IPS-11a (cell line): ENCODE results near the gene CTNNA1.
"Not testable (repeated sequence)": the region's sequence is repeated elsewhere in the genome, so short reads cannot be mapped to it uniquely, and the experiment has no call there.

Experiments
- H3K4me3 ChIP-seq: one replicate; pipeline ENCODE4 v1.5.1; 2013; ENCODE audit warnings: low read depth, low read length, control low read depth

Gene CTNNA1

DNA sequence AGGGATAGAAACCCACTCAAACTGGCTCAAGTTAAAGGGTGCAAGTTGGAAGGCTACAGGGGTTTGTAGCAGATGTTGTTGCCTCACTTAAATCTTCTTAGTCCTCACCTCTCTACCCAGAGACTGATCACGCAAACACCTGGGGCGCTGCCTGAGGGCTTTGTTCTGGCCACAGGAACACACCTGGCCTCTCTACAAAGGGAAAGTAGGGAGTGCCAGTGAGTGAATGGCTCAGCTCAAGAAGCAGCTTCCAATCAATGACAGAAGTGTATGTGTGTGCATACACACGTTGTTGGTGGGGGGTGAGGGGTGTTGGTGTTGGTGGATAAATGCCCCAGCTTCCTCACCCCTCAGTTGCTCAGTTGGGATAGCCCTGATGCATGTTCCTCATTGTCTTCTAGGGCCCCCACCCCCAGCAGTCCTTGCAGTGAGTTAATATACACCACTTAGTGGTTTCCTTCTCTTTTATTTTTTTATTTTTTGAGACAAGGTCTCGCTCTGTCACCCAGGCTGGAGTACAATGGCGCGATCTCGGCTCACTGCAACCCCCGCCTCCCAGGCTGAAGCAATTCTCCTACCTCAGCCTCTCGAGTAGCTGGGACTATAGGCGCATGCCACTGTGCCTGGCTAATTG lies 30.6 kb upstream of the CTNNA1 start:
- H3K4me3 ChIP-seq, result no peak overlapping the region

DNA sequence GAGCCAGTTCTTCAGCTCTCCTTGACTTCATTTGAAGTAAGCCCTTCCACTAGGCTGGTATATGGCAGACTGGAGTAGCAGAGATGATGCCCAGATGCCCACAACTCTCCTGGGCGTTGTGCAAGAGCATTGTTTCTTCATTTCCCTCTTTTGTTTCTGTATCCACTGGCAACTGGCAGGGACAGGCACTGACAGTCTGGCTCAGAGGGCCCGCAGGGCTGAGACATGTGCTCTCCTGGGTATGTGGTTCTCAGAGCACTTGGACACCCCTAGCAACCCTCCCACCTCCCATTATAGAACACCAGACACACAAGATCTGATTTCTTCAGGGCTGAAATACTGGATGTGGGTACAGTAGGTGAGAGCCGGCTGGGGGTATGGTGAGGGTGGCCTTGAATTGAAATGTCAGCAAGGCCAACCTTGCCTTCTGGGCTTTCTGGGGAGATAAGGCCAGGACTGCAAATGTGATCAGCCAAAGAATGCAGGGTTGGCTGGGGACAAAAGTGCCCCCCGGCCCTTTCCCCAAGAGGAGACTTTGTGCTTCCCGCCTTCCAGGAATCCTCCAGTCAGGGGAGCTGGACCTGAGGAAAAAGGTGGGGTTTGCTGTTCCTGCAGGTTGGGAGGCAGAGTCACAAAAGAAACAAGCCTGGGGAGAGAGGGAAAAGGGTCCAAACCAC lies 28.6 kb upstream of the CTNNA1 start:
- no peak overlapping the region for H3K4me3 ChIP-seq

DNA sequence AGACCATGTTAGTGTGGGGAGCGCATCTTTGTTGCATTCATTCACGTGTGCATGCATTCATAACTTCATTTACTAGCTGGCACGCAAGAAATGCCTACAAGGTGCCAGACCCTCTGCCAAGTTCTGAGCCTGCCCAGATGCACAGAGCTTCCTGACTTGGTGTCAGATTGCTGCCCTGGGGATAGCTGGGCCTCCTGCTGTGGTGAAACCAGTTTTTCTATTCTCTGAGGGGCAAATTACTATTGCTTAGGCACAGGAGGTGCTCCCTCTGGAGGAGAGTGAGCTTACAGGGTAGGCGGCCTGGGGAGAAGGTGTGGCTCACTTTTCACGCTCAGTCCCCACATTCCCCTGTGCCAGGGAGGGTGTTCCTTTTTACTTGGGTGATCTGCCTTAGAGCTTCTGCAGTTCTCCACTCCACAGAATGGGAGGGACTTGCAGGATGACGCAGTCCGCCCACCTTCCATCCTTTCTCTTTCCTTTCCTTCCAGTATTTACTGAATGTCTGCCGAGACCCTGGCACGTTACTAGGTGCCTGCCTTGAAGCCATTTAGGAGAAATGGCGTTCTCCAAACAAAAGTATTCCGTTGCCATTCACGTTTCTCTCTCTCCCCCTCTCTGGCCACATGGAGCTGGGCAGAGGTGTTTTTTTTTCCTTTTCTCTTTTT lies 27.9 kb upstream of the CTNNA1 start:
- H3K4me3 ChIP-seq, result no peak overlapping the region

DNA sequence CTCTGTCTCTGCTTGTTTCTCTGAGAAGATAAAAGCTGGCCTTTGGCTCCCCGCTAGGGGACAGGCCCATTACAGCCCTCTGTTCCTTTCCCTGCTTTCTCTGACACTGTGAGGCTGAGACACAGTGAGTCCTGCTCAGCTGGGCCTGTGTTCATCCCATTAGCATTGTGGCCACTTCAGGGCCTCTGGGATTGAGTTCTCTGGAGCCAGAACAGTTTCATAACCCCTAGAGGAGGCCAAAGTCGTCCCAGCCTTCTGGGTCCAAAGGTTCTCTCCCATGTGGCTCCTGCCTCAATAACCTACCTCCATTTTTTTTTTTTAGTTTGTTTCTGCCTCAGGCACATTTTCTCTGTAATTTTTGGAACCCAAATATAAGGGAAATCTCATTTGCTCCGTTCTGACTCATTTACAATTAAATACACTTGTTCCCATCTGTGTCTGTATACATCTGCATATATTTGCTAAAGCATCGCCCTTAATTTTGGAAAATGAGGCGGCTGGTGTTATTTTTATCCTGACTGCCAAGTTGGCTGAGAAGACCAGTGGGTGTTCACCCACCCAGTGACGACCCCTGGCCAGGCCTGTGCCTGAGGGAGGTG lies 27.3 kb upstream of the CTNNA1 start:
- no peak overlapping the region for H3K4me3 ChIP-seq

DNA sequence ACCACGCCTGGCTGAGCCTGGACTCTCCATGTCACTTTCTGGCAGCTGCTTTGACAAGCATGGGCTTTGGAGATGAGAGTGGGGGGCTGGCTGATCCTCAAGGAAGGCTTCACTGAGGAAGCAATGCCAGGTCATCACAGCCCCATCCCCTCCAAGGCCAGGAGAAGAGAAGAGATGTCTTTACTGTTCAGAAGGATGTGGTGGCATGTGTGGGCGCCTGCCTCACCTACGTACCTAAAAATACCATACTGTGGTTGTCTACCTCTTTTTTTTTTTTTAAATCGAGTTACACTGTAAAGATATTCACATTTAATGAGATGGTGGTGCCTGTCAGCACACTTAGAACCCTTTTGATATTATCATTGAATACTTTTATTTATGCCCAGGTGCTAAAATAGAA lies 26.4 kb upstream of the CTNNA1 start:
- H3K4me3 ChIP-seq, result no peak overlapping the region

DNA sequence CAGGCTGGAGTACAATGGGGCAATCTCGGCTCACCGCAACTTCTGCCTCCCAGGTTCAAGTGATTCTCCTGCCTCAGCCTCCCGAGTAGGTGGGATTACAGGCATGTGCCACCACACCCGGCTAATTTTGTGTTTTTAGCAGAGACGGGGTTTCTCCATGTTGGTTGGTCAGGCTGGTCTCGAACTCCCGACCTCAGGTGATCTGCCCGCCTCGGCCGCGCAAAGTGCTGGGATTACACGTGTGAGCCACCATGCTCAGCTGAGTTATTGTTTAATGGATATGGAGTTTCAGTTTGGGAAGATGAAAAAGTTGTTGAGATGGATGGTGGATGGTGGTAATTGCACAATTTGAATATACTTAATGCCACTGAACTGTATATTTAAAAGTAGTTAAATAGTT lies 22.7 kb upstream of the CTNNA1 start:
- H3K4me3 ChIP-seq, result not testable (repeated sequence)

DNA sequence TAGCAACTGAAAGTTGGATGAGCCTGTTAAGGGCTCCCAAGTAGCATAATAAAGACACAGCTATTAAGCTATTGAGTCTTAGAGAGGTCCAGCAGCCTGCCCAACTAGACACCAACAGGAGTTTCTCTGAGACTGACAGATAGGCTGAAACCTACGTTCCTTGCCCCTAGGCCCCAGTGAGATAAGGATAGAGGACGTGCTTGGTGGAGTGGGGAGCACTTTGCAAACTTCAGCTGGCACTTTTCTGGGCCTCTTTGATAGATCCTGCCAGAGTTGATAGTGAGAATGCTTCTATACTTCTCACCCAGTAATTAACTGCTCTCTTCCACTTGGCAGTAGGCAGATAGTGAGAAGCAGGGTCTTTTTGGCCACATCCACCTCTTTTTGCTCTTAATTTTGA lies 20.8 kb upstream of the CTNNA1 start:
- no peak overlapping the region for H3K4me3 ChIP-seq

DNA sequence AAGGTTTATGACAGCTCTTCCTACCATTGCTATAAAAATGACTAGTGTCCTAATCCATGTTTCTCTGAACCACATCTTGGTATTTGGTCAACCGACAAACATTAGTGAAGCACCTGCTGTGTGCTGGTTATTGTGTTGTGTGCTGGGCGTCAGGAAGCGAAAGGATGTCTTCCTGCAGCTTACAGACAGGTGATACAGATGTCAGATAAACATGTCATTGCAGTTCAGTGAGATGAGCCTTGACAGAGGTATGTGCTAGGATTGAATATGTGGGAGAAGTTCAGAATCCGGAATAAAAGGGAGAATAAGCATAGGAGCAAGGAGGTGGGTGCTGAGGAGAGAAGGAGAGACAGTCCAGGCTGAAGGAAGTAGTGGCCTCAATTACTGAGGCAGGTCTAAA lies 20.3 kb upstream of the CTNNA1 start:
- H3K4me3 ChIP-seq, result no peak overlapping the region

DNA sequence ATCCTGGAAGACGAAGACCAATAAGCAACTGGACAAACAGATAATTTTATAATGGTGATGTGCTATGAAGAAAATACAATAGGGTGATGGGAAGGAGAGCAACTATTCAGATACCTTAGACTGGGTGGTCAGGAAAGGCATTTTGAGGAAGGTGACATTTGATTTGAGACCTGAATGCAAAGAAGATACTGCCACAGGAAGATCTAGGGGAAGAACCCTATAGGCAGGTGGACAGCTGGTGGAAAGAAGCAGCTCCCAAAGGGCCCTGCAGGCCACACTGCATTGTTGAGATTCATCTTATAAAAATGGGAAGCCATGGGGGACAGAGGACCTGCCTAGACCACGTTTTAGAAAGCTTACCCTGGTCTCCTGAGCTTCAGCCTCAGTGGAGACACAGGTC lies 19.7 kb upstream of the CTNNA1 start:
- H3K4me3 ChIP-seq, result no peak overlapping the region

DNA sequence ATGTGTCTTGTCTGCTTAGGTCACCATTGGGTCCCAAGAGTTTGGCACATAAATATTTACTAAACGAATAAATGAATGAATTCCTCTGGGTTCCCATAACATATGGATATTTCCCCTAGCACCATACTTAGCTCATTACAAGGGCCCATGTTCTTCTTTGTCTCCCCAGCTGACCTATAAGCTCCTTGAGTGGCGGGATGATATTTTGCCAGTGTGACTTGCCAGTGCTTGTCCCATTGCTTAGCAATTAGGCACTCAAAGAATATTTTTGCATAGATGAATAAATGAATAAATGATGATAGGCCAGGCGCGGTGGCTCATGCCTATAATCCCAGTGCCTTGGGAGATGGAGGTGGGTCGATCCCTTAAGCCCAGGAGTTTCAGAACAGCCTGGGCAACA lies 16.9 kb upstream of the CTNNA1 start:
- H3K4me3 ChIP-seq, result no peak overlapping the region

DNA sequence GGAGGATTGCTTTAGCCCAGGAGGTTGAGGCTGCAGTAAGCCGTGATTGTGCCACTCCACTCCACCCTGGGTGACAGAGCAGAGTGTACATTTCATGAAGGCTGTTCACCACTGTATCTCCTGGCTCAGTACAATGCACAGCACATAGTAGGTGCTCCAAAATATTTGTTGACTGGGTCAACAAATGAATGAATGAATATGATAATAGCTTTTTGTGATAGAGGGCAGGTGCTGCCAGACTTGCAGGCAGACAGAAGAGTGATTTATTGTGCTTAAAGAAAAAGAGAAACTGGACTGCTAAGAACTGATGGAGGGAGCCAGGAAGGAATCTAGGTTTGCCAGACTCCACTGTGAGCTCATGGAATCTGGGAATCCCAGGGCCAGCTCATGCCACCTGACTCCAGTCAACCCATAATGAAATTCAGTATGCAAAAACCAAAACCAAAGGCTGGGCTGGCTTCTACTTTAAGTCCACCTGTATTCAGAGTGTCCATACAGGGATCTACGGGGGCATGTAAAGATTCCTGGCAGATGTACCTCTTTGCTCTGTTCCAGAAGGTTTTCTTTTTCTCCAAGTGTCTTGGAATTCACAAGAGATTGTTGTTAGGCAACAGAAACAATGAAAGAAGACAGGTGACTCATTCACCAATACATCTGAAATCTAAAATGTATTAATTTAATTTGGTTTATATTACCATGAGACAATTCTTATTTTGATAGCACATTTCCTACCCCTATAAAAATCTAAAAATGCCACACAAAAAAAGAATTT lies 15.5 kb upstream of the CTNNA1 start:
- no peak overlapping the region for H3K4me3 ChIP-seq

DNA sequence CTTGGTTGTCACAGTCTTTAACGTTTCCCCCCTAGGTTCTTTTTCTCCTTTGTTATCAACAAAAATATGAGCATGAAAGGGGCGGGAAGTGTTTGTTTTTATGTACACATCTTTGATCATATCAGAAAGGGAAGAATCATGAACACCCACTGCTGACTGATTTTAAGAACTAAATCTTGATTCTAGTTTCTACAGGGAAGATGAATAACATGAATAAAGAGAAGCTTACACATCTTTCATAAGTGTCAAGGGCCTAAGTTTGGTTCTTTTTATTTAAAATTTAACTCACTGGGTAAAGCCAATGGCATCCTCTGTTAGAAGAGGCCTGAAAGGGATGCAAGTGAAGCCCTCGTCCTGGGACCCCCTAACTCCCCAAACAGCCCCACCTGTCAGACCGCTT lies 14.8 kb upstream of the CTNNA1 start:
- H3K4me3 ChIP-seq, result no peak overlapping the region

DNA sequence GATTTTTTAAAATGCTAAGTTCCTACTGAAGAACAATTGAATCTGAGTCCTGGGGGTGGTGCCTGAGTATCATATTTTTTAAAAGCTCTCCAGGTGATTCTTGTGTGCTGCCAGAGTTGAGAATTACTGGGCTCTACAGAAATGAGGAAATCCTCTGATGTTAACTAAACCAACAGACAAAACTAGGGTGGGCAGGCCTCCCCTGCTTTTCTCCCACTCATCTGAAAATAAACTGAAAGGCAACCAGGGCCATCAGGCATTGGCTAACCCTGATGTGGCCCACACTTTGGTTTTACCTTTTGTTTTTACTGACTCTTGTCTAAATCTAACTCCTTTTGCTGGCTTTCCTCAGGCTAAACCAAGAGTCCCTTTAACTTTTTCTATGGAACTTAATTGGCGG lies 13.3 kb upstream of the CTNNA1 start:
- H3K4me3 ChIP-seq, result no peak overlapping the region

DNA sequence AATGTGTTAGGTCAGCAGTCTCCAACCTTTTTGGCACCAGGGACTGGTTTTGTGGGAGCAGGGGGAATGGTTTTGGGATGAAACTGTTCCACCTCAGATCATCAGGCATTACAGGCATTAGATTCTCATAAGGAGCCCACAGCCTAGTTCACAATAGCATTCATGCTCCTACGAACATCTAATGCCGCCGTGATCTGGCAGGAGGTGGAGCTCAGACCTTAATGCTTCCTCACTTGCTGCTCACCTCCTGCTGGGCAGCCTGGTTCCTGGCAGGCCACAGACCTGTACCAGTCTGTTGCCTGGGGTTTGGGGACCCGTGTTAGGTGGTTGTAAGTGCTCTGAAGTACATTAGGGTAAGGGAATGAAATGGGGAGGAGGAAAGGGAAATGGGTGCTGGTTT lies 9.7 kb upstream of the CTNNA1 start:
- H3K4me3 ChIP-seq, result no peak overlapping the region

DNA sequence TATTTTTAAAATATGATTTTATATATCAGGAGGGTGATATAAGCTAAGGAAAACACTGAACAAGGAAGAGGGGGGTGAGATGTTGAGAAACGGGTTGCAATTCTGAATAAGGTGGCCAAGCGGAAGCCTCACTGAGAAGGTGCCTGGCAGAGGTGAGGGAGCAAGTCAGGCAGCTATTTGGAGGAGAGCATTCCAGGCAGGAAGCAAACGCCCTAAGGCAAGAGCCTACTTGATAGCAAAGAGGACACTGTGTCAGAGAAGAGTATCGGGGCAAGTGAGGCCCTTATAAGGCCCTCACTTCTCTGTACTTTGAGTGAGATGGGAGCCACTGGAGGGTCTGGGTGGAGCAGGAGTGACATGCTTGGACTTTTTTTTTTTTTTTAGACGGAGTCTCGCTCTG lies 8.0 kb upstream of the CTNNA1 start:
- no peak overlapping the region for H3K4me3 ChIP-seq

DNA sequence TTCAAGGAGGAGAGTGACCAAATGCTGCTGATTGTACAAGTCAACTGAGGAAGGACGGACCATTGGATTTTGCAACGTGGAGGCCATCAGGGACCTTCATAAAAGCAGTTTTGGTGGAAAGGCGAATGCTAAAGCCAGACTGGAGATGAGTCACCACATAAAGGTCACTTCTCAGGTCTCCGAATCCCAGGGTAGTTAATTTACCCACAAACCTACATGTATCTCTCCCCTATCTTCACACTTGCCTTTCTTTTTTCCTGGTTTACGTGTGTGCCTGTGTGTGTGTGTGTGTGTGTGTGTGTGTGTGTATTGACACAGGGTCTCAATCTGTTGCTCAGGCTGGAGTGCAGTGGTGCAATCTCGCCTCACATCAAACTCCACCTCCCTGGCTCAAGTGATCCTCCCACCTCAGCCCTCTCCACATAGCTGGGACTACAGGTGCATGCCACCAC lies 4.6 kb upstream of the CTNNA1 start:
- no peak overlapping the region for H3K4me3 ChIP-seq

DNA sequence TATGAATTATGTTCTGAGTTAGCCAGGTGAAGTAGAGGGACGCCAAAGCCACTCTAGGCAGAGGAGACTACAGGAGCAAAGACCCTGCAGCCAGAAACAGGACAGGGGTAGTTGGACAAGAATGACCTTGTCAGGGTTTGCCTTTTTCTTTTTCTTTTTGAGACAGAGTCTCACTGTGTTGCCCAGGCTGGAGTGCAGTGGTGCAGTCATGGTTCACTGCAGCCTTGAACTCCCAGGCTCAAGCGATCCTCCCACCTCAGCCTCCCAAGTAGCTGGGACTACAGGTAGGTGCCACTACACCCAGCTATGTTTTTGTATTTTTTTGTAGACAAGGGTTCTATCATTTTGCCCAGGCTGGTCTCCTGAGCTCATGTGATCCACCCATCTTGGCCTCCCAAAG lies 1.9 kb upstream of the CTNNA1 start:
- H3K4me3 ChIP-seq, result not testable (repeated sequence)

DNA sequence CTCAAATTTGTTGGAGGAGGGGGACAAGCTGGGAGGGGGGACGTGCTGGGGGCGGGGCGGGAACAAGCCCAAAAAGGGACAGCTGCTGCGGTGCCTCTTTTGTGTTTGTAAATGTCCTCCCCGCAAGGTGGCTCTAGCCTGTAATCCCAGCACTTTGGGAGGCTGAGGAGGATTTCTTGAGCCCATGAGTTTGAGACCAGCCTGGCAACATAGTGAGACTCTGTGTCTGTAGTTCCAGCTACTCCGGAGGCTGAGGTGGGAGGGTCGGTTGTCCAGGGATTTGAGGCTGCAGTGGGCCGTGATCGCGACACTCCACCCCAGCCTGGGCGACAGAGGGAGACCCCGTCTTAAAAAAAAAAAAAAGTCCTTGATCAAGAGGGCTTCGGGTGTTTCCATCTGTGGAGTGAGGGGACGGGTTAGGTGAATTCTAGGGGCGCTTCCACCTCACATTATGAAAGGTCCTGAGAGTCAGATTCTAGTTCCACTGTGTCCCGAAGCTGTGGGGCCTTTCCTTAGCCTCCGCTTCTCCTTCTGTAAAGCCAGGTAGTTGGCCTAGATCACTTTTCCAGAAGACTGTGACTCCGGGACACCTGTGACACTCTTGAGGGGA lies 779 bp upstream of the CTNNA1 start:
- peak overlapping the region; percentile 45 for H3K4me3 ChIP-seq

DNA sequence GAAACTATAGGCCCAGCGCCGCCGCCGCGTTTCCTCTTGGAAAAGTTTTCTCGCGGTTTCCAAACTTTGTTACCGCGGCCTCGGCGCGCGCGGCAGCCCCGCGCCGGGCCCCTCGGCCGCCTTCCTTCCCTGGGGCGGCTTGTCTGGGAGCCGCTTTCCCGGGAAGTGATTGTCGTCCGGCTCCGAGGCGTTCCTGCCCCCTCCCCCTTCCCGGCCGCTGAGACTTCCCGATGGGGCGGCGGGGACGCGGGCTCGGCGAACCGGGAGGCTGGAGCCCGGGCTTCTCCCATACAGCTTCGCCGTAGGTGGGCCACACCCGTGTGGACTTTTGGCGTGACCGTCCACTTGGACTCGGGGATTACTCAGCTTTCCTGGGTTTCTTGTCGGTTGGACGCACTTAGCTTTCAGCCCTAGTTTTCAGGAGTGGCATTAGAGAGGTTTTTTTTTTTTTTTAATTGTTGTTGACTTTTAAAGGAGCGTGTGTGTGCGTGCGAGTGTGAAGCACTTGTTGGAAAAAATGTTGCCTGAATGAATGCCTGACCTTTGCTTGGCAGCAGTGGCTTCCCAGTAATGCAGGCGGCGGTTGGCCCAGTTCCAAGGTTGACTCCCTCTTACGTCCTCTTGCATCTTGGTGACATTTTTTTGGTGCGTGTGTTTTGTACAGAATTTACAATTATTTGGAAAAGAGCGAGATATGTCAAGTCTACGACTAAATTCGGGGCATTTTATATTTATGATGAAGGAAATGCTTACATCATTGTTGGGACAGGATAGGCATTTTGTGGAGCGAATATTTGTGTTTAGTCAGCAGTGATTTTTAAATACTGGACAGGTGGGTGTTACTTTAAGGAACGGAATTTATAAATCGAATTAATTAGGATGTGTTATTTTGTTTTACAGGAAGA lies 821 bp downstream of the CTNNA1 start:
- H3K4me3 ChIP-seq, result peak overlapping the region; percentile 85

DNA sequence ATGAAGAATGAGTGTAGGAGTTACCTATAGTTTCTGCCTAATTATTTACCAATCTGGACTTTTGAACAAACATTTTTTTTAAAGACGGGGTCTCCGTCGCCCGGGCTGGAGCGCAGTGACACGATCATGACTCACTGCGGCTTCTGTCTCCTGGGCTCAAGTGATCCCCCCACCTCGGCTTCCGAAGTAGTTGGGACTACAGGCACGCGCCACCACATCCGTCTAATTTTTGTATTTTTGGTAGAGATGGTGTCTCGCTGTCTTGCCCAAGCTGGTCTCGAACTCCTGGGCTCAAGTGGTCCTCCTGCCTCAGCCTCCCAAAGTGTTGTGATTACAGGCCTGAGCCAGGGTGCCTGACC lies 1.5 kb downstream of the CTNNA1 start:
- H3K4me3 ChIP-seq, result peak overlapping the region; percentile 85
